ENCODE measurements around the gene HCK. TPM values are rescaled to one million over a fixed set of nuclear protein-coding genes. Genes with fewer than 3 reads are reported as not detected.
A peak's percentile ranks its signal among the peaks of the same experiment; 100 is the strongest.
"Not testable (repeated sequence)": the region's sequence is repeated elsewhere in the genome, so short reads cannot be mapped to it uniquely, and the experiment has no call there.

The HCK gene
- polyA plus RNA-seq, 6 donors from 2014 or later, result 26.7 to 71.4 (median 56.5) TPM

DNA sequence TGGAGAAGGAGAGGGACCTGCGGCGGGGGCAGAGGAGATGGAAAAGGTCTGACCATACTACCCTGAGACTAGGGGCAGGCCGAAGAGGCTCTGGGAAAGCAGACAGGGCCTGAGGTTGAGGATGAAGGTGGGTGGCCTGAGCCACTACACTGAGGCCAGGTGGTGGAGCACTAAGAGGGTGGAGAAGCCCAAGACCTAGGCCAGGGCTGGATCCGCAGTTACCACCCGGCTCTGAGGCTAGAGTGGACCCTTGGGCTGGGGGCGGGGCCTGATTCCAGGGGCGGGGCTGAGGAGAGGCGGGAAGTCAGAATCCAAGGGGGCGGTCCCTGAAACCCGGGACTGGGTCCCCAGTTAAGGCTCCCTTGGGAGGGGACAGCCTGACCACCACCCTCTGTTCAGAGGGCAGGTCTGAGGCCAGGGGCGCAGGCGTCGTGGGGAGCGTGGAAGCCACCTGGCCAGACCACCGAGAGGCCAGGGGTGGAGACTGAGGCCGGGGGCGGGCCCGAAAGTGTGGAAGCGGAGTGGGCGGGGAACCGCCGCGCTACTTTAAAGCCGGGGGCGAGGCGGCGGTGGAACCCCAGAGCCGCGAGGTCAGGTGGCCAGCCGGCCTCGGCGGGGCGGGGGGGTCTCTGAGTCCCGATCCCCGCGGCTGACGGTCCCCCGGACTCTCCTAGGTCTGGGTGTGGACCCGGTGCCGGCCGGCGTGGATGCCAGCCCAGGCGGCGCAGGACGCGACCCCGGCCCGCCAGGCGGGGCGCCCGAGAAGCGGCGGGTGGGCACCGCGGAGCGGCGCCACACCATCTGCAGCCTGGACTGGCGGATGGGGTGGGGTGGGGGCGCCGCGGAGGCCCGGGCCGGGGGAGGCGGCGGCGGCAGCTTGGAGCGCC, 33.5 kb upstream of the HCK start:
- Mint-ChIP-seq H3K27ac (no peak overlapping the region), H3K36me3 (peaks cover 9 to 15% of the 10 kb centered on the region in 2 donors), H3K4me3 (peak overlapping the region; percentile 76 to 91 (median 88)), H3K4me1 (peaks cover 22 to 28% (median 24%) of the 10 kb centered on the region in 3 donors), H3K27me3 (peaks cover 59 to 85% (median 70%) of the 10 kb centered on the region in 3 donors), H3K9me3 (no peaks in the 10 kb centered on the region)
- peak; percentile 23 for DNase-seq
- peak; percentile 49 to 62 for ATAC-seq (ENCODE audit: low read depth in 2 of 2)

DNA sequence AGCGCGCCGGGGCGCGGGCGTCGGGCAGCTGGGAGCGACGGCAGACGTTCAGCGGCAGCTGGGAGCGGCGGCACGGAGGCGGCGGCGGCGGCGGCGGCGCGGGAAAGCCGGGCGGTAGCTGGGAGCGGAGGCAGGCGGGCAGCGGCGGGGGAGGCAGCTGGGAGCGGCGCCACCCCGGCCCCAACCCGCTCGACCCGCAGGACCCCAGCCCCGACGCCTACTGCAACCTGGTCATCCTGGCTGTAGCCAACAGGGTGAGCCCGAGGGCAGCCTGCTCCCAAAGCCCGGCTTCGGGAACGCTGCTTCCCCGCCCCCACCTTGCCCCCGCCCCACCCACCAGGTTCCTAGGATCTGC, 32.9 kb upstream of the HCK start:
- peaks cover 22 to 28% (median 24%) of the 10 kb centered on the region in 3 donors for H3K4me1 Mint-ChIP-seq
- ATAC-seq (ENCODE audit: low read depth in 2 of 2) (no peak), DNase-seq (no peak)
- peaks cover 9 to 15% of the 10 kb centered on the region in 2 donors for H3K36me3 Mint-ChIP-seq
- no peaks in the 10 kb centered on the region for H3K9me3 Mint-ChIP-seq
- H3K27me3 Mint-ChIP-seq, result peaks cover 60 to 87% (median 71%) of the 10 kb centered on the region in 3 donors
- H3K4me3 Mint-ChIP-seq, result peak overlapping the region; percentile 72 to 95 (median 89)
- H3K27ac Mint-ChIP-seq, result no peak overlapping the region

GRCh38 chr20:32019563-32020463, 32.2 kb upstream of the HCK start:
- Mint-ChIP-seq H3K27me3 (peaks cover 63 to 84% (median 71%) of the 10 kb centered on the region in 3 donors), H3K4me1 (peaks cover 23 to 32% (median 24%) of the 10 kb centered on the region in 3 donors), H3K36me3 (peaks cover 9 to 15% of the 10 kb centered on the region in 2 donors), H3K27ac (peak overlapping the region in 2 of 6 donors; percentile 11 to 64), H3K9me3 (no peaks in the 10 kb centered on the region), H3K4me3 (peak overlapping the region; percentile 72 to 95 (median 89))
- ATAC-seq (ENCODE audit: low read depth in 2 of 2) (no peak), DNase-seq (no peak)

DNA sequence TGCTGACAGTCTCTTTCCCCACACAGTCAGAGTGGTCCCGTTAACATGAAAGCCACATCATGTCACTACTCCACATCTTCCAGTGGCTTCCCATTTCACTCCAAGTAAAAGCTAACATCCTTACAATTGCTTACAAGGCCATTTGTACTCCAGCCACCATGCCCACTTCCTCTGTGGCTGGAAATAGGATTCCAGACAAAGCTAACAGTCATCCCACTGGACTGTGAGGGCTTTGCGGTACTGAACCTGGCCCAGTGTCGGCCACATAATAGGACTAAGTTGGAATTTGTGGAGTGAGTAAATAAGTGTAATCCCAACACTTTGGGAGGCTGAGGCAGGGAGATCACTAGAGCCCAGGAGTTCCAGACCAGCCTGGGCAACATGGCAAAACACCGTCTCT, 31.0 kb upstream of the HCK start:
- peak overlapping the region in 1 of 6 donors; percentile 71 for H3K27ac Mint-ChIP-seq
- no peak for DNase-seq
- peaks cover 27 to 37% (median 28%) of the 10 kb centered on the region in 3 donors for H3K4me1 Mint-ChIP-seq
- peaks cover 9 to 15% of the 10 kb centered on the region in 2 donors for H3K36me3 Mint-ChIP-seq
- H3K9me3 Mint-ChIP-seq, result no peaks in the 10 kb centered on the region
- no peak for ATAC-seq (ENCODE audit: low read depth in 2 of 2)
- peak overlapping the region in 1 of 8 donors; percentile 45 for H3K4me3 Mint-ChIP-seq
- peaks cover 57 to 77% (median 70%) of the 10 kb centered on the region in 3 donors for H3K27me3 Mint-ChIP-seq

DNA sequence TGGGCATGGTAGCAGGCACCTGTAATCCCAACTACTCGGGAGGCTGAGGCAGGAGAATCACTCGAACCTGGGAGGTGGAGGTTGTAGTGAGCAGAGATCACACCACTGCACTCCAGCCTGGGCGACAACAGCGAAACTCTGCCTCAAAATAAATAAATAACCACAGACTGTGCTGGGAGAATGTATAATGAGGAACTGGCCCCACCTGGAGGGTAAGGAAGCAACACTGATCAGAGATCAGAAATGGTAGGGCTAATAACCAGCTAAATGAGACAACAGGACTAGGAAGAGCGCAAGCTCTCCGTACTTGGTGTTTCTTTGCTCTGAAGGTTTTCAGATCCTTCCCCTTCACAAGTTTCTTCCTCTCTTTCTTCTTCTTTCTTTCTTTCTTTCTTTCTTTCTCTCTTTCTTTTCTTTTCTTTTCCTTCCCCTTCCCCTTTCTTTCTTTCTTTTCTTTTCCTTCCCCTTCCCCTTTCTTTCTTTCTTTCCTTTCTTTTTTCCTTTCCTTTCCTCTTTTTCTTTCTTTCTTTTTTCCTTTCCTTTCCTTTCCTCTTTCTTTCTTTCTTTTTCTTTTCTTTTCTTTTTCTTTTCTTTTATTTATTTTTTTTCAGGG, 27.3 kb upstream of the HCK start:
- peak; percentile 83 to 86 for ATAC-seq (ENCODE audit: low read depth in 2 of 2)
- H3K36me3 Mint-ChIP-seq, result peaks cover 6 to 9% of the 10 kb centered on the region in 2 donors
- peaks cover 39 to 66% (median 65%) of the 10 kb centered on the region in 3 donors for H3K27me3 Mint-ChIP-seq

DNA sequence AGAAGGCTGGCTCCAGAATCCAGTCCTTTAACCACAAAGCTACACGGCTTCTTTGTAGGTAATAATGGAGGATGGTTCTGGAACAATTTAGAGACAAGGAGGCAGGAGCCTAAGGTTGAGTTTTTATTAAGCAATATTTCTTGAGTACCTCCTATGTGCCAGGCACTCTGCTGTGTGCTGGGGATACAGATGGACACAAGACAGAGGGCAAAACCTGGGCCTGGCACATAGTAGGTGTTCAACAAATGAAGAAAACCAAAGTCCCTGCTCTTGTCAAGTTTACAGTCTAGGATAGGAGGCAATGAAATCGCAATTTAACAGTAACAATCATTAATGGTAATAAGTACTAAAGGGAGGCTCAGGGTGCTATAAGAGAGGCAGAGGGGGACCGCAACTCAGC, 24.4 kb upstream of the HCK start:
- H3K27me3 Mint-ChIP-seq, result peaks cover 24 to 48% (median 43%) of the 10 kb centered on the region in 3 donors

More for the DNA sequence above, 27.3 kb upstream of the HCK start:
- H3K27ac Mint-ChIP-seq, result peak overlapping the region in 1 of 6 donors; percentile 86
- no peak for DNase-seq
- H3K4me1 Mint-ChIP-seq, result peaks cover 12 to 17% (median 13%) of the 10 kb centered on the region in 3 donors
- no peak overlapping the region for H3K4me3 Mint-ChIP-seq
- H3K9me3 Mint-ChIP-seq, result no peaks in the 10 kb centered on the region

GRCh38 chr20:32028647-32029372, 23.2 kb upstream of the HCK start:
- peaks cover 27 to 45% (median 33%) of the 10 kb centered on the region in 3 donors for H3K27me3 Mint-ChIP-seq
- H3K4me1 Mint-ChIP-seq, result peaks cover 5 to 9% (median 6%) of the 10 kb centered on the region in 3 donors
- no peaks in the 10 kb centered on the region for H3K36me3 Mint-ChIP-seq
- H3K9me3 Mint-ChIP-seq, result no peaks in the 10 kb centered on the region
- H3K4me3 Mint-ChIP-seq, result no peak overlapping the region
- H3K27ac Mint-ChIP-seq, result no peak overlapping the region
- DNase-seq (no peak), ATAC-seq (ENCODE audit: low read depth in 2 of 2) (no peak)

More for the DNA sequence above, 24.4 kb upstream of the HCK start:
- no peak for DNase-seq
- H3K9me3 Mint-ChIP-seq, result no peaks in the 10 kb centered on the region
- H3K4me3 Mint-ChIP-seq, result no peak overlapping the region
- H3K27ac Mint-ChIP-seq, result peak overlapping the region in 1 of 6 donors; percentile 17
- ATAC-seq (ENCODE audit: low read depth in 2 of 2), result no peak
- H3K4me1 Mint-ChIP-seq, result peaks cover 5 to 9% (median 6%) of the 10 kb centered on the region in 3 donors
- H3K36me3 Mint-ChIP-seq, result no peaks in the 10 kb centered on the region

GRCh38 chr20:32029561-32029960, 22.5 kb upstream of the HCK start:
- no peak overlapping the region for H3K27ac Mint-ChIP-seq
- H3K4me1 Mint-ChIP-seq, result peaks cover 5 to 7% (median 6%) of the 10 kb centered on the region in 3 donors
- no peak for ATAC-seq (ENCODE audit: low read depth in 2 of 2)
- H3K27me3 Mint-ChIP-seq, result peaks cover 26 to 43% (median 33%) of the 10 kb centered on the region in 3 donors
- peak overlapping the region in 1 of 8 donors; percentile 78 for H3K4me3 Mint-ChIP-seq
- no peaks in the 10 kb centered on the region for H3K36me3 Mint-ChIP-seq
- no peak for DNase-seq
- H3K9me3 Mint-ChIP-seq, result no peaks in the 10 kb centered on the region

- Mint-ChIP-seq H3K27me3 (peaks cover 32 to 48% (median 32%) of the 10 kb centered on the region in 3 donors), H3K36me3 (no peaks in the 10 kb centered on the region), H3K27ac (peak overlapping the region in 1 of 6 donors; percentile 12), H3K9me3 (no peaks in the 10 kb centered on the region), H3K4me3 (peak overlapping the region in 7 of 8 donors; percentile 43 to 78 (median 69)), H3K4me1 (peaks cover 9 to 16% (median 11%) of the 10 kb centered on the region in 3 donors)
- peak; percentile 58 for DNase-seq
- peak; percentile 64 to 71 for ATAC-seq (ENCODE audit: low read depth in 2 of 2)
Measured at GRCh38 chr20:32031007-32031958, 20.8 kb upstream of the HCK start.

DNA sequence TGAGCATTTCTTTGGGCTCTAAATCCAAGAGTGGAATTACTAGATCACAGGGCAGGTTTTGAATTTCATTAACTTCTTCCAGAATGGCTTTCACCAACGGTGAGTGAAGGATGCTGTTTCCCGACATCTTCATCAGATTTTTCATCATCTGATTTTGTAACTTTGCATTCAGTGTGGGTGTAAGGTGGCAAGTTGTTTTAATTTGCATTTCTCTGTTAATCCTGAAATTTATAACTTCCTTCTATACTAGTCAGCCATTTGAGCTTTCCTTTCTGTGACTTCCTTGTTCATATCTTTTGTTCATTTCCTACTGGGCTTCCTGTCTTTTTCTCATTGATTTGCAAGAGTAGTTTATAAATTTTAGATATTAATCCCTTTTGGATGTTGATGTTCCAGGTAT, 18.7 kb upstream of the HCK start:
- Mint-ChIP-seq H3K4me1 (peaks cover 11 to 28% (median 14%) of the 10 kb centered on the region in 3 donors), H3K27me3 (peaks cover 23 to 40% (median 32%) of the 10 kb centered on the region in 3 donors), H3K9me3 (peaks cover 0 to 4% (median 0%) of the 10 kb centered on the region in 7 donors), H3K27ac (peak overlapping the region in 1 of 6 donors; percentile 56), H3K4me3 (no peak overlapping the region), H3K36me3 (no peaks in the 10 kb centered on the region)
- no peak for DNase-seq
- no peak for ATAC-seq (ENCODE audit: low read depth in 2 of 2)

DNA sequence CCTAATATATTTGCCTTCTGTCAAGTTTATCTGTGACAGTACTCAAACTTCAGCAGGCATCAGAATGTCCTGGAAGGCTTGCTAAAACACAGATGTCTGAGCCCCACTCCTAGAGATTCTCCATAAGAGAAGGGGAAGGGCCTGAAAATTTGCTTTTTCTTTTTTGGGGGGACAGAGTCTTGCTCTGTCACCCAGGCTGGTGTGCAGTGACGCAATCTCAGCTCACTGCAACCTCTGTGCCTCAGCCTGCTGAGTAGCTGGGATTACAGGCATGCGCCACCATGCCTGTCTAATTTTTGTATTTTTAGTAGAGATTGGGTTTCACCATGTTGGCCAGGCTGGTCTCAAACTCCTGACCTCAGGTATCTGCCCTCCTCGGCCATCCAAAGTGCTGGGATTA, 18.3 kb upstream of the HCK start:
- not testable (repeated sequence) for H3K36me3 Mint-ChIP-seq; ATAC-seq (ENCODE audit: low read depth in 2 of 2)

More for the DNA sequence above, 18.3 kb upstream of the HCK start:
- H3K27me3 Mint-ChIP-seq, result peaks cover 19 to 36% (median 32%) of the 10 kb centered on the region in 3 donors
- not testable (repeated sequence) for H3K9me3 Mint-ChIP-seq, H3K4me3 Mint-ChIP-seq, DNase-seq
- peak overlapping the region in 1 of 6 donors; percentile 56 for H3K27ac Mint-ChIP-seq
- peaks cover 11 to 28% (median 14%) of the 10 kb centered on the region in 3 donors for H3K4me1 Mint-ChIP-seq
